ENCODE data around the gene LDHAL6B. TPM values are rescaled to one million over a fixed set of nuclear protein-coding genes. Genes with fewer than 3 reads are reported as not detected.

LDHAL6B gene
- total RNA-seq, 1 donor from 2014 or later: not detected

DNA sequence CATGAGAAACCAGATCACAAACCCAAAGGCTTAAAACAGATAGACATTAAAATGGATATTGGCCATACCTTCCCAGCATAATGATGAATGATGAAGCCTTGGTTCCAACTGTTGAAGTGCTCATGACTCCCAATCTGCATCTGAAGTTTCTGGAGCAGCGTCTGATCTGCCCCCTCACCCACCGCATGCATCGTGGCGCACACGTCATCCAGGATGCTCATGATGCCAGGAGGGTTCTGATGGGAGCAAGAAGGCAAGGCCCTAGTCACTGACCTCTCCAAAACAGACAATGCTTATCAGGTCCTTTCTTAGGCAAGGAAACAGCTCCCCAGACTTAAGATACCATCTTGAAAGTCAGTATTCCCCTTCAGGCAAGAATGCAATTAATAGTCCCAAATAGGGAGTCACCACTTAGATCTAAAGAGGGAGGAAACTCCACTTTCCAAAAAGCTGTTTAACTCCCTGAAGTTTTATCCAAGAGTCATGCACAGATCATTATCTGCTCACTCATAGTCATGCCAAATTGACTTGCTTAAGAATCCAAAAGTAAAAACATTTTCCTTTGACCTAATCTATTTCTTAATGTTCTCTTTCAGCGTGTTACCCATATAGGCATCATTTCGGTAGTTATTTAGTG lies 2.1 kb downstream of the LDHAL6B start:
- intact Hi-C loops (cut with micrococcal nuclease): no loop called here
- peaks cover 5% of the 10 kb centered on the region for H3K4me1 Mint-ChIP-seq (ENCODE audit: low read depth)

DNA sequence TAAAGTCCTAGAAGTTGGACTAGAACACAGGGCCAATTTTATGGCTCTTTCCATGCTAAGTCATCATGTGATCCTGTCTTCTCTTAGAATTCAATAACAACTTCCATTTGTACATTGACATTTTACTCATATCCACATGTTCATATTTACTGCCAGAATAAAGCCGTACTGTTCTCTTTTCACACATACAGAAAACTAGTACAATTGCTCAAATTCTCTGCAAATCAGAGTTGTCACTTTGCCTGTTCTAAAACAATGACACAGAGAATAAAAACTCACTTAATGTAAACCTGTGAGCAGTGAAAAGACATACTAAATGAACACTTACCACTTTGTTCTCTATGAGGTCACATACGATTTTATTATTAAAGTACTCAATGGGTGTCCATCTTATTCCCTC lies 3.5 kb downstream of the LDHAL6B start:
- H3K27ac Mint-ChIP-seq: no peak overlapping the region
- H3K36me3 Mint-ChIP-seq (ENCODE audit: low read depth): peaks cover 21% of the 10 kb centered on the region
- intact Hi-C loops (cut with micrococcal nuclease): no loop called here
- H3K4me1 Mint-ChIP-seq (ENCODE audit: low read depth): peaks cover 5% of the 10 kb centered on the region
- no peak for DNase-seq (ENCODE audit: low spot score)
- no peak overlapping the region for H3K4me3 Mint-ChIP-seq
- no peaks in the 10 kb centered on the region for H3K9me3 Mint-ChIP-seq
- H3K27me3 Mint-ChIP-seq (ENCODE audit: insufficient read depth): peaks cover 4% of the 10 kb centered on the region

More for the DNA sequence above, 2.1 kb downstream of the LDHAL6B start:
- Mint-ChIP-seq H3K9me3 (no peaks in the 10 kb centered on the region), H3K27me3 (ENCODE audit: insufficient read depth) (peaks cover 4% of the 10 kb centered on the region), H3K27ac (no peak overlapping the region), H3K4me3 (no peak overlapping the region), H3K36me3 (ENCODE audit: low read depth) (peaks cover 27% of the 10 kb centered on the region)
- no peak for DNase-seq (ENCODE audit: low spot score)

DNA sequence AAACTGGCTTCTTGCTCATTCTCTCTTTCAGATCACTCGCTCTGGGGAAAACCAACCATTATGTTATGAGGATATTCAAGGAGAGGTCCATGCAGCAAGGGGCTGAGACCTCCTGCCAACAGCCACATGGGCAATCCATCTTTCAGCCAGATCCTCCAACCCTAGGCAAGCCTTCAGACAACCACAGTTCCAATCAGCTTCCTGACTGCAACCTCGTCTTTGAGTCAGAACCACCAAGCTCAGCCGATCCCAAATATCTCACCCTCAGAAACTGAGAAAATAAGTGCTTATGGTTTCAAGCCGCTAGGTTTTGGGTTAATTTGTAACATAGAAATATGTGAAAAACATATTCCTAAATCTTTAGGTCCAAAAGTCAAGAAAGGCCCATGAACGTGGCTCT lies 10.3 kb downstream of the LDHAL6B start:
- H3K4me1 Mint-ChIP-seq (ENCODE audit: low read depth): peaks cover 6% of the 10 kb centered on the region
- no peak for DNase-seq (ENCODE audit: low spot score)
- no peak overlapping the region for H3K27ac Mint-ChIP-seq
- H3K4me3 Mint-ChIP-seq: no peak overlapping the region
- no peaks in the 10 kb centered on the region for H3K9me3 Mint-ChIP-seq
- intact Hi-C loops (cut with micrococcal nuclease): no loop called here
- peaks cover 12% of the 10 kb centered on the region for H3K36me3 Mint-ChIP-seq (ENCODE audit: low read depth)
- H3K27me3 Mint-ChIP-seq (ENCODE audit: insufficient read depth): peaks cover 3% of the 10 kb centered on the region

DNA sequence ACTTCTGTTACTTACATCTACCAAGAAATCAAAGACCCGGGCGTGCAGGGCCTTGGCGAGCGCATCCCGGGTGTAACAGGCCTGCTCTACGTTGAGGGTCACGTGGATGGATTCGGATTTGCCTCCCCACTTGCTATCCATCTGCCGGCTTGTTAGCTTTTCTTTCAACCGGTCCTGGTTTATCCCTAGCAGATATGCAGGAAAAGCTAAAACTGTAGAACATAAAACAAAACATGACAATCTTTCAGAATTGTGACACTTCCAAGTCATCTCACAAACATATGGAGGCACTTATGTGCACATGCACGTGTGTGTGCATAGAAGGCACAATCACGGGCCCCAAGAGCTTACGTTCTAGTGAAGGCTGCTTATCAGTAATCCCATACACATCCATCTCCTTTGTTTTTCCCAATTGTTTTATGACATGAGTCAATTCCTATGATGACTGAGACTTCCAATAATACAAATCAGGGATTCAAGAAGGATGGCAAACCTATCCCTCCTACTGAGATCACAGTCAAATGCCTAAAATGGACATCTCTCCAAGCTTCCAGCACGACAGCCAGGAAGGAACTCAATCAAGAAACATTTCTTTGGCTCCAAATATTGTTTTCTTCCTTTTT lies 11.3 kb downstream of the LDHAL6B start:
- no peak overlapping the region for H3K27ac Mint-ChIP-seq
- intact Hi-C loops (cut with micrococcal nuclease): no loop called here
- peaks cover 18% of the 10 kb centered on the region for H3K36me3 Mint-ChIP-seq (ENCODE audit: low read depth)
- no peaks in the 10 kb centered on the region for H3K27me3 Mint-ChIP-seq (ENCODE audit: insufficient read depth)
- H3K4me1 Mint-ChIP-seq (ENCODE audit: low read depth): peaks cover 10% of the 10 kb centered on the region
- DNase-seq (ENCODE audit: low spot score): no peak
- H3K4me3 Mint-ChIP-seq: no peak overlapping the region
- no peaks in the 10 kb centered on the region for H3K9me3 Mint-ChIP-seq

DNA sequence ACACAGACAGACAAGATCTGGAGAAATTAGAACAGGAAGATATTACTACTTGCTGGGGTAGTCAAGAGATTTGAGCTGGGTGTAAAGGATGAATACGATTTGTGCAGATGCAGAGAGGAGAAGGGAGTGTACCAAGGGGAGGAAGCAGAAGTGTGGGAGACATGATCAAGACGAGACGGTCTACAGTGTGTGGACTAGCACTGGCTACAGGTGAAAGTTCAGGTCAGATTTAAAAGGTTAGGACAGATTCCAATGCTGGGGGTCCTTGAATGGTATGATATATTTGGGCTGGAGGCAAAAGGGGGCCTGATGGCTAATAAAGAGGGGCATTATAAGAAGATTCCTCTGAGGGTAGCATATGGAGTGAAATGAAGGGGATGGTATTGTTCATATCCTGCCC lies 12.1 kb downstream of the LDHAL6B start:
- DNase-seq (ENCODE audit: low spot score): no peak
- Mint-ChIP-seq H3K27me3 (ENCODE audit: insufficient read depth) (no peaks in the 10 kb centered on the region), H3K27ac (no peak overlapping the region), H3K4me1 (ENCODE audit: low read depth) (peaks cover 10% of the 10 kb centered on the region), H3K4me3 (no peak overlapping the region), H3K36me3 (ENCODE audit: low read depth) (peaks cover 19% of the 10 kb centered on the region), H3K9me3 (no peaks in the 10 kb centered on the region)
- intact Hi-C loops (cut with micrococcal nuclease): no loop called here

DNA sequence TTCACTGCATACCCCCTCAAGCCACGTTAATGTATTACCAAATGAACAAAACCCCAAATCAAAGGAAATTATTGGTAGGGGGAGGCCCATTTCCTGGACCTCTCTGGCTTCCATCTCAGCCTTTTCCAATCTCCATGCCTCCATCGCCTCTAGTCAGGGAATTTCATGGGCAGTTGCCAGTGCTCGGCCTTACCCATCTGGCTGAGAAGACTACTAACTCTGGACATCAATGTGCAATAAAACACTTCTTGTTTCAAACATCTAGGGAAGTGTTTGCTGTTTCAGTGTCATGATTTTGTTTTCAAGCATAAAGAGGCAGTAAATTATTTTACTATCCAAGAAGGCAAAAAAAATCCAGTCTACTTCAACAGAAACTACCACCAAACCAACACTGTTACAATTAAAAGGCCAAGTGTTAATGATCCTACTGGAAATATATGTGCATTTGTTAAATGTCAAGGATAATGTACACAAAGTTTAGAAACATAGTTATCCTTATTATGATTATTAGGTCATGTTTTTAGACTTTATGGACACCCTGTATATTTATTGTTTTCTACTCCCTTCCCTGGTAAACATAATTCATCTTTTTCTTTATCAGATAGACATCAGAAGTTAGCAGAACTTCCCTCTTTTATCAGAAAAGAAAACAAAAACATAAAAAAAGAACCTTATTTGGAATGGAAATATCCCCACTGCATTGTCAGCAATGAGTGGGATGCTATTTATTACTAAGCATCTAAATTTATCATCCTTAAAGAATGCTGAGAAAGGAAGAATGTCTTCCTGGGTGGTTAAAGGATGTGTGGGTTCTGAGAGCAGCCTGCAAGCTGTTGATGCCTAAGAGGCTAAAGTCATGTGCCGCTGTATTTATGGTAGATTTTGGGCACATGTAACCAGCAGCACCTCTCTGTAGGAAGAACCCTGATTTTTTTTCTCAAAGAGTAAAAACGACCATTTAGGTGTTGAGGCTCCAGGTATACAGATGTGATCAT lies 15.2 kb downstream of the LDHAL6B start:
- Mint-ChIP-seq H3K4me1 (ENCODE audit: low read depth) (peaks cover 10% of the 10 kb centered on the region), H3K36me3 (ENCODE audit: low read depth) (peaks cover 19% of the 10 kb centered on the region), H3K27ac (no peak overlapping the region)

DNA sequence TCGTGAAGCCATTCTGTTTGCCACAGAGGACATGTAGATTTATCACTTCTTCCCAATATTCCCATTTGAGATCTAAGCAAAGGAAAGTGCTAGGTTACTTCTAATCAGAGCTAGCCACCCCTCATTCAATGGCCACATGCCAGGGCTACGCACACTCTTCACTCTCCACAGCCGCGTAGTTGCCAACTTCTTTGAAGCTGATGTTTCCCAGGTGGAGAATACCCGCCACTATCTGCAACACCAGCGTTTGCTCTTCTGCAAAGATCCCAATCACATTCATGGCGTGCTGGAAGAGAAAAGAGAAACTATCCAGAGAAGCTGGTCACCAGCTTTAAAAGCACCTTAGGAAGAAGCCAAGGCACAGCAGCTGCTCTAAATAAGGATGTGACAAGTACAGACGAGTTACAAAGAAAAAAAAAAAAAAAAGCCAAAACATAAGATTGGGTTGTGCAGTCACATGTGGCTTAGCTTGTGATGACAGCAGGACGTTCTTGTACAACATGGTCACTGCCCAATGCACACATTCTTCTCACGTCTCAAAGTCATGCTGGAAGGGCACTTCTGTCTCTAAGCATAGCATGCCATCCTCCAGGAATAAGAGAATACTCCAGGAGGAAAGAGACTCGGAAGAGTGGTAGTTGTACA lies 16.4 kb downstream of the LDHAL6B start:
- no peaks in the 10 kb centered on the region for H3K9me3 Mint-ChIP-seq
- peaks cover 22% of the 10 kb centered on the region for H3K36me3 Mint-ChIP-seq (ENCODE audit: low read depth)
- peaks cover 20% of the 10 kb centered on the region for H3K4me1 Mint-ChIP-seq (ENCODE audit: low read depth)
- H3K4me3 Mint-ChIP-seq: no peak overlapping the region
- no peak for DNase-seq (ENCODE audit: low spot score)
- H3K27ac Mint-ChIP-seq: no peak overlapping the region
- intact Hi-C loops (cut with micrococcal nuclease): no loop called here
- no peaks in the 10 kb centered on the region for H3K27me3 Mint-ChIP-seq (ENCODE audit: insufficient read depth)

More for the DNA sequence above, 15.2 kb downstream of the LDHAL6B start:
- Mint-ChIP-seq H3K27me3 (ENCODE audit: insufficient read depth) (no peaks in the 10 kb centered on the region), H3K4me3 (no peak overlapping the region), H3K9me3 (no peaks in the 10 kb centered on the region)
- intact Hi-C loops (cut with micrococcal nuclease): no loop called here
- DNase-seq (ENCODE audit: low spot score): no peak

DNA sequence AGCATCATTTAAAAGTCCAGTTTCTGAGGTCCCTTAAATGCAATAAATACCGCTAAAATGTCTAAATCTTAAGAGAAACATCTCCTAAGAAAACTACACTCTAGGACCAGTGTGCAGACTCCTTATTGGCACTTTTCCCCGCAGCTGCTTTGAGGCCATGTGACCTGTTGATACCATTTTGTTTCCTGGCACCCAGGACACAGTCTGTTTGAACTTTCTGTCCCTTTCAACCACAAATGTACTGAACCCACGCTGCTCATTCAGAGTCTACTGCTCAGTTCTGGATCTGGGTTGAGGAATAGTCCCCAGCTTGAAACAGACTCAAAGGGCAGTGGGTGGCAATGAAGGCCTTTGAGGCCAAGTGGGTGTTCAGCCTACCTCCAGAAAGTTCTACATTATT lies 17.1 kb downstream of the LDHAL6B start:
- H3K27ac Mint-ChIP-seq: no peak overlapping the region
- no peaks in the 10 kb centered on the region for H3K9me3 Mint-ChIP-seq
- DNase-seq (ENCODE audit: low spot score): no peak
- H3K4me1 Mint-ChIP-seq (ENCODE audit: low read depth): peaks cover 20% of the 10 kb centered on the region
- intact Hi-C loops (cut with micrococcal nuclease): no loop called here
- peaks cover 20% of the 10 kb centered on the region for H3K36me3 Mint-ChIP-seq (ENCODE audit: low read depth)
- H3K27me3 Mint-ChIP-seq (ENCODE audit: insufficient read depth): no peaks in the 10 kb centered on the region
- H3K4me3 Mint-ChIP-seq: no peak overlapping the region

DNA sequence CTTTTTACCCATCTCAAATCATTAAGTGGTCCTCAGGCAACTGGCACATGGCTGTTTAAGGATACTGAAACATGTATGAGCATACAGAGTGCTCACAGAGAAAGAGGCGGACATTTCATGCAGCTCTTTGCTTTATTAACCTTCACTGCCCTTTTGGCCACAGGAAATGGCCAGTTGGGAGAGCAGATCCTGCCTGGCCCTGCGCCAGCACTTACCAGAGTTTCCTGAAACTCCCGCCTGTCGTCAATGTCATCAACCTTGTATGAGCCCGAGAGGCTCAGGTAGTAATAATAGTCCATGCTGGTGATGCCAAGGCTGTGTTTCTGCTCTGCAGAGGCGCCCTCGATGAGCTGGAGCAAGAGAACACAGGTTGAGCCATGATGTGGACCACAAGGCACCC lies 17.8 kb downstream of the LDHAL6B start:
- H3K4me1 Mint-ChIP-seq (ENCODE audit: low read depth): peaks cover 20% of the 10 kb centered on the region
- H3K27me3 Mint-ChIP-seq (ENCODE audit: insufficient read depth): no peaks in the 10 kb centered on the region
- peaks cover 20% of the 10 kb centered on the region for H3K36me3 Mint-ChIP-seq (ENCODE audit: low read depth)
- intact Hi-C loops (cut with micrococcal nuclease): no loop called here
- DNase-seq (ENCODE audit: low spot score): no peak
- no peak overlapping the region for H3K27ac Mint-ChIP-seq
- H3K4me3 Mint-ChIP-seq: no peak overlapping the region
- no peaks in the 10 kb centered on the region for H3K9me3 Mint-ChIP-seq

DNA sequence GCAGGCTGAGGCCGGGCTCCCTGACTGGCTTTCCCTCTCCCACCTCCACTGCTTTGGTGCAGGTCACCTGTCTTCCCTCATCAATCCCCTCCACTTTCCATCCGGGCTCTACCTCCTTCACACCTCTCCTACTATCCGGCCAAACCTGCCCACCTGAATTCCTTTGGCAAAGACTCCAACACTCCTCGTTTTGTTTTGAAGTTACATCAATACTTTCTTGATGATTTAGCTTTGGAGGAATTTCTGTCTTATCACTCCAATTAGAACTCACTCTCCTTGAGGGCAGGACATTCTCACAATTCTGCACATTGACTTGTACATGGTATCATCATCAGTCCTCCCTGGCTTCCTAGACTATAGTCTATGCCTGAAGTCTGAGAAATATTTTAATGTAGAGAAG lies 20.4 kb downstream of the LDHAL6B start:
- Mint-ChIP-seq H3K4me1 (ENCODE audit: low read depth) (peaks cover 13% of the 10 kb centered on the region), H3K27ac (no peak overlapping the region), H3K4me3 (no peak overlapping the region), H3K27me3 (ENCODE audit: insufficient read depth) (no peaks in the 10 kb centered on the region), H3K9me3 (no peaks in the 10 kb centered on the region), H3K36me3 (ENCODE audit: low read depth) (peaks cover 15% of the 10 kb centered on the region)
- intact Hi-C loops (cut with micrococcal nuclease): no loop called here
- no peak for DNase-seq (ENCODE audit: low spot score)

DNA sequence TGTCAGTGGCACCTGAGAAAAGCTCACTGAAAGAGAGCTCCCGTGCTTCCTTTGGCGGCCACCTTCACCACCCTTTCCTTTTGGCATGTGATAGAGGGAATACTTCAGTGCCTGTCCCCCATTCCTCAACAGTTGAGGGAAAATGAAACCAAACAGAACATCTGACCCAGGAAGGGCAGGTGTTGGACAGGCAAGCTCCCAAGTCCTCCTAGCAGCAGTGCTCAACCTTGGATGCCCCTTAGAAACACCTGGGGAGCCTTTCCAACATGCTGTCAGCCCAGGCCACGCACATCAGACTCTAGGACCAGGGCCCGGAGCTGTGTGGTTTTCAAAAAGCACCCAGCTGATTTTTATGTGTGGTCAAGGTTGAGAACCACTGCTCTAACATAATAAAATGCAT lies 22.4 kb downstream of the LDHAL6B start:
- Mint-ChIP-seq H3K4me1 (ENCODE audit: low read depth) (peaks cover 11% of the 10 kb centered on the region), H3K4me3 (no peak overlapping the region), H3K36me3 (ENCODE audit: low read depth) (peaks cover 7% of the 10 kb centered on the region), H3K27ac (no peak overlapping the region), H3K27me3 (ENCODE audit: insufficient read depth) (no peaks in the 10 kb centered on the region), H3K9me3 (no peaks in the 10 kb centered on the region)
- no peak for DNase-seq (ENCODE audit: low spot score)
- intact Hi-C loops (cut with micrococcal nuclease): no loop called here

DNA sequence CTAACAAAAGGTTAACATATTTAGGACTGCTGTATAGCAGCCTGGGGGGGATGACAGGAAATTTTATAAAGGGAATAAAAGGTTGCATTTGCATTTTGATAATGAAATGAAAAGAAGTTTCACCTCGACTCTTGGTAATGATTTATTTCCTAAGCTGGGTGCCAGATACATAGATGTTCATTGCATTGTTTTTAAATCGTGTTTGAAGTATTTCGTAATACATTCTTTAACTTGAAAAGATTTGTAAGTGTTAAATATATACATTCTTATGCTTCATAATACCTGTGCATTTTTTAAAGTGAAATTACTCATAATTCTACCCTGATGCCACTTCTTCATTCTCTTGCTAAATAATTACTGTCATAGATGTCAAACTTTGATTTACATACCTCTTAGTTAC lies 22.8 kb downstream of the LDHAL6B start:
- Mint-ChIP-seq H3K27me3 (ENCODE audit: insufficient read depth) (no peaks in the 10 kb centered on the region), H3K9me3 (no peaks in the 10 kb centered on the region), H3K27ac (no peak overlapping the region), H3K4me1 (ENCODE audit: low read depth) (peaks cover 11% of the 10 kb centered on the region), H3K4me3 (no peak overlapping the region), H3K36me3 (ENCODE audit: low read depth) (peaks cover 7% of the 10 kb centered on the region)
- intact Hi-C loops (cut with micrococcal nuclease): no loop called here
- no peak for DNase-seq (ENCODE audit: low spot score)

All from activated T-helper 1 cell treated with anti-CD3 and anti-CD28 coated beads, Interleukin-12 subunit alpha, Interleukin-12 subunit beta, Interleukin-2, Interleukin-4 antibody, amounts not matched to agents 30 ng/mL and 10 ng/mL and 1 ng/mL, durations not matched to agents 14 hours and 24 hours and 36 hours (primary cell).